Left ventricle myocardium inferior (tissue), 1 donor: ENCODE data around the gene ROCK2. TPM values are rescaled to one million over a fixed set of nuclear protein-coding genes. Genes with fewer than 3 reads are reported as not detected.

Experiments
- DNase-seq: peaks from one replicate; pipeline ENCODE4 v3.0.0-alpha.2; 2020
- H3K27ac ChIP-seq: fragments of 200-600 bp; replicated peaks from 2 replicates; pipeline ENCODE4 v1.8.0; 2021
- H3K27me3 ChIP-seq: fragments of 200-600 bp; 2 replicates; pipeline ENCODE4 v1.8.0; 2021; ENCODE audit warnings: low read depth
- H3K36me3 ChIP-seq: fragments of 200-600 bp; 2 replicates; pipeline ENCODE4 v1.8.0; 2021
- H3K4me1 ChIP-seq: fragments of 200-600 bp; 2 replicates; pipeline ENCODE4 v1.8.0; 2021
- H3K4me3 ChIP-seq: fragments of 200-600 bp; 2 replicates; pipeline ENCODE4 v1.8.0; 2021; ENCODE audit warnings: mild to moderate bottlenecking, moderate library complexity
- H3K9me3 ChIP-seq: fragments of 200-600 bp; replicated peaks from 2 replicates; pipeline ENCODE4 v1.8.0; 2021
- intact Hi-C: fragments of 100-400 bp; cut with micrococcal nuclease; formaldehyde crosslinking; loops from one replicate; pipeline ENCODE4 v1.11.0; 2022
- total RNA-seq: library from RNA; stranded (reverse); fragmentation: NEBNext Ultra II Directional; extraction: Animal tissue kit (Norgen Biotek cat#: 25700); gene quantifications from one replicate; pipeline ENCODE4 v1.2.1, GENCODE V29; 2021
- TF ChIP-seq, protein P1 (sequence below): fragments of 200-600 bp; IDR thresholded peaks from 2 replicates; pipeline ENCODE4 v1.8.0; 2021; ENCODE audit warnings: antibody characterized with exemption, mild to moderate bottlenecking, borderline replicate concordance
- donor health status: DM: no; HTN: yes; CAD: no; lungs with severe emphysema.

Gene ROCK2
- total RNA-seq, 1 donor from 2014 or later, result 30.2 TPM

DNA sequence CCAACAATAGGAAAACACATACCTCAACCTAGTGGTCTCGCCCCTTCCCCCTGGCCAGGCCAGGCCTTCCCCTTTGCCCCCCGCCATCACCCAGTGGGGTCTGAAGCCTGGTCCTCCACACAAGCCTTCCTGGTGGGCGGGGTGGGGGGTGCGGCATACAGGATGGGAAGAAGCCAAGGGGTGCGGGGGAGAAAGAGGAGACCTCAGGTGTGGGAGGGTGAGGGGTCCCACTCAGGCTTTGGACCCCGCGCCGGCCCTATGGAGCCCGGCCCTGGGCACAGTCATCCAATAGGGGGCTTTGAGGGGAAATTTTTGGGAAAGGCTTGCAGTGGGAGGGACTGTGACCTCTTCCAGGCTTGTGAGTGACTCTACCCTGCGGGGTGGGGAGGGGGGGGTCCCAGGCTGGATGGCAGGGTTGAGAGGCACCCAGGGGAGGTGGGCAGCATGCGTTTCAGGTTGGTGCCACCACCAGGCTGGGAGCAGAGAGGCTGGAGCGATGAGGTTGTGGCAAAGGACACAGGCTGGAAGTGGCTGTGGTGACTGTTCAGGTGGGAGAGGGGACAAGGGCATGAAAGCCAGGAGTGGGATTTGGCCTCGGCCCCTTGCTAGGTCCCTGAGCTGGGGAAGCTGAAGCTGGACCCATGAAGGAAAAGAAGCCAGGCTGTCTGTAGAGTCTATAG lies 187.9 kb downstream of the ROCK2 start:
- no peak for DNase-seq
- peak overlapping the region; percentile 88 for H3K4me3 ChIP-seq
- intact Hi-C loops, result no loop called here
- no peaks in the 10 kb centered on the region for H3K27me3 ChIP-seq
- H3K27ac ChIP-seq, result no peak overlapping the region
- TF ChIP-seq, protein P1, sequence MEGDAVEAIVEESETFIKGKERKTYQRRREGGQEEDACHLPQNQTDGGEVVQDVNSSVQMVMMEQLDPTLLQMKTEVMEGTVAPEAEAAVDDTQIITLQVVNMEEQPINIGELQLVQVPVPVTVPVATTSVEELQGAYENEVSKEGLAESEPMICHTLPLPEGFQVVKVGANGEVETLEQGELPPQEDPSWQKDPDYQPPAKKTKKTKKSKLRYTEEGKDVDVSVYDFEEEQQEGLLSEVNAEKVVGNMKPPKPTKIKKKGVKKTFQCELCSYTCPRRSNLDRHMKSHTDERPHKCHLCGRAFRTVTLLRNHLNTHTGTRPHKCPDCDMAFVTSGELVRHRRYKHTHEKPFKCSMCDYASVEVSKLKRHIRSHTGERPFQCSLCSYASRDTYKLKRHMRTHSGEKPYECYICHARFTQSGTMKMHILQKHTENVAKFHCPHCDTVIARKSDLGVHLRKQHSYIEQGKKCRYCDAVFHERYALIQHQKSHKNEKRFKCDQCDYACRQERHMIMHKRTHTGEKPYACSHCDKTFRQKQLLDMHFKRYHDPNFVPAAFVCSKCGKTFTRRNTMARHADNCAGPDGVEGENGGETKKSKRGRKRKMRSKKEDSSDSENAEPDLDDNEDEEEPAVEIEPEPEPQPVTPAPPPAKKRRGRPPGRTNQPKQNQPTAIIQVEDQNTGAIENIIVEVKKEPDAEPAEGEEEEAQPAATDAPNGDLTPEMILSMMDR, result no peak
- H3K4me1 ChIP-seq, result peaks cover 27% of the 10 kb centered on the region
- no peaks in the 10 kb centered on the region for H3K9me3 ChIP-seq
- H3K36me3 ChIP-seq, result no peaks in the 10 kb centered on the region

DNA sequence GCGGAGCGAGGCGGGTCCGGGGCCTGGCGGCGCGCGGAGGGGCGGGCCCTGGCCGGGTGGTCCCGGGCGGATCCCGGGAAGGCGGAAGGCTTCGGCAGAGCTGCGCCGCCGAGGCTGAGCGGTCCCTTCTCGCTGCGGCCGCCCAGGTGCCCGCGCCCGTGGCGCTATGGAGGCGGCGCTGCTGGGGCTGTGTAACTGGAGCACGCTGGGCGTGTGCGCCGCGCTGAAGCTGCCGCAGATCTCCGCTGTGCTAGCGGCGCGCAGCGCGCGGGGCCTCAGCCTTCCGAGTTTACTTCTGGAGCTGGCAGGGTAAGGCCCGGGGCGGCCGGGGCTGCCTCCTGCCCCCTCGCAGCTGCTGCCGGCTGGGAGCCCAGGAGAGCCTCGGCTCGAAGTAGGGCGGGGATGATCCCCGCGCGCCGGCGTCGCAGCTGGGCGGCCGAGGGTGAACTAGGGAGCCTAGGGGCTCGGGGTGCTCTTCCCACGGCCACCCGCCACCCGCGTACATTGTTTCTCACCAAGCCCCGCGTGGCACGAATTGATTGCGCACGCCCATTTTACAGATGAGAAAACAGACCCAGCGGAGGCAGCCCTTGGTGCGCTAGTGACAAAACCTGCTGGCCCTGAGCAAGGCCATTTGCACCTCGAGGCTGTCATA lies 188.9 kb downstream of the ROCK2 start, which contains the start of gene SLC66A3:
SLC66A3 (plus strand) TSS at position 87 of the 655 bp plus-strand sequence; CDS start at position 167, 80 bp downstream.
- TF ChIP-seq, protein P1, result peak; percentile 15
- Histone ChIP-seq H3K9me3 (no peaks in the 10 kb centered on the region), H3K27me3 (no peaks in the 10 kb centered on the region), H3K27ac (peak within 1 kb of the TSS; percentile 97), H3K4me1 (peaks cover 27% of the 10 kb centered on the region), H3K4me3 (peak within 1 kb of the TSS; percentile 88), H3K36me3 (no peaks in the 10 kb centered on the region)
- DNase-seq, result no peak
- intact Hi-C loops, result no loop called here

DNA sequence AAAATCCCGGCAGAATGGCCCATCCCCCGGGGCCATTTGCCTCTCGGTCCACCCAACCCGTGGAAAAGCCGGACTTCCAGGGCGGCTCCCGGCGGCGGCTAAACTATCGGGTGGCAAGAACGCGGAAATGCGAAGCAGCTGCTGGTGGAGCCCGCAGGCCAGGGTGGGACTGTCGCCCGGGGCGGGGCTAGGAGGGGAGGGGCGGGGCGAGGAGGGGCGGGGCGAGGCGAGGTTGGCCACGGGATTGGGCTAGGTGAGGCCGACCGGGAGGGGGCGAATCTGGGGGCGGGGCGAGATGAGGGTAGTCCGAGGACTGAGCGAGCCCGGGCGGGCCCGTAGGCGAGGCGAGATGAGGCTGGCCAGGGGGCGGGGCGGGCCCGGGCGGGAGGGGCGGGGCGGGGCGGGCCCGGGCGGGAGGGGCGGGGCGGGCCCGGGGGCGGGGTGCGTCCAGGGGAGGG lies 189.5 kb downstream of the ROCK2 start:
- TF ChIP-seq, protein P1, result no peak
- peak; percentile 99 for DNase-seq
- intact Hi-C loops, result no loop called here
- Histone ChIP-seq H3K36me3 (no peaks in the 10 kb centered on the region), H3K27me3 (no peaks in the 10 kb centered on the region), H3K4me3 (peak overlapping the region; percentile 88), H3K4me1 (peaks cover 27% of the 10 kb centered on the region), H3K9me3 (no peaks in the 10 kb centered on the region), H3K27ac (peak overlapping the region; percentile 97)

DNA sequence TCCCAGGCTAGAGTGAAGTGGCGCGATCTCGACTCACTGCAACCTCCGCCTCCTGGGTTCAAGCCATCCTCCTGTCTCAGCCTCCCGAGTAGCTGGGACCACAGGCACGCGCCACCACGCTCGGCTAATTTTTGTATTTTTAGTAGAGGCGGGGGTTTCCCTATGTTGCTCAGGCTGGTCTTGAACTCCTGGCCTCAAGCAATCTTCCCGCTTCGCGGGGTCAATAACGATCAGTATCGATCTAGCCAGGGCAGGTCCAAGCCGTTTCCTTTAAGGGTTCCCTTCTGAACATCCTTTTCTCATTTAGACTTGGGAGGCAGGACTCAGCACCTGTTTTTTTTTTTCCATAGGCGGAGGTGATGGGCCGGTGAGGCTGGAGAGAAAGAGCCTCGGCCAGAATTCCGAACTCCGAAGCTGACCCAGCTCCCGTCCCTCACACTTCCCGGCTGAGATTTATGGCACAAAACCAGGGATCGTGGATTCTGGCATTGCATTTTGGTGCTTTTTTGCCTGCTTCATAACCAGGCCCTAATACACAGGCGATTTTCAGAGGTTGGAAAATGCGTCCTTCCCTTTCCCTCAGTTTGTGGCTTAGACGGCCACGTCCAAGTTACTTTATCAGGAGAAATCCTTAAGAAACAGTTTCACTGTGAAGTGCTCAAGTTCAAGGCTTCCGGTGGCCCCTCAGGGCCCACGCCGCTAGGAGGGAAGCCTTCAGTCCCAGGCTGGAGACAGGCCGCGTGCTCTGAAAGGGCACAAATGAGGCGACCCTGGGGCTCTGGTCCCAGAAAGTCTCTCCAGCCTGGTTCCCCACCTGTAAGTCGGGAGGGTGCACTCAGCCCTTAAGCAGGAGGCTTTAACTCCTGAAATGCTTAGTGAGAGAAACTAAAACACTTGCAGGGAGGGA lies 190.2 kb downstream of the ROCK2 start:
- DNase-seq, result no peak
- TF ChIP-seq, protein P1, result no peak
- Histone ChIP-seq H3K27me3 (no peaks in the 10 kb centered on the region), H3K4me1 (peaks cover 27% of the 10 kb centered on the region), H3K9me3 (no peaks in the 10 kb centered on the region), H3K27ac (peak overlapping the region; percentile 97), H3K4me3 (peak overlapping the region; percentile 73), H3K36me3 (no peaks in the 10 kb centered on the region)
- intact Hi-C loops, result no loop called here

DNA sequence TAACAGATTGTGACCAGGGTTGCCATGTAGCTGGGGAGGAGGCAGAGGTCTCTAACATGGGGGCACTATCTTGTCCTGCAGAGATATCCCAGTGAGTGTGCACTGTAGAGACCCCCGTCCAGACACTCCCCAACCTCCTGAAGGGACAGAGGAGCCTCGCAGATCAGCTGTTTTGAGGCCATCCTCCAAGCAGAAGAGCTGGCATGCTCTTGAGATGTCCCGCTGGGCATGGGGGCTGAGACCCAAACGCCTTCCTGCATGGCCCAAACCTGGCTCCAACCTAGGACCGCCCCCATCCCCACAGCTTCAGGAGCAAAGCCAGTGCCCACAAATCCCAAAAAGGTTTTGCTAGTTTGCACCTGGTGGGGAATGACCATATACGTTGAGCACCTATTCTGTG lies 191.8 kb downstream of the ROCK2 start:
- Histone ChIP-seq H3K9me3 (no peaks in the 10 kb centered on the region), H3K4me1 (peaks cover 27% of the 10 kb centered on the region), H3K4me3 (no peak overlapping the region), H3K27ac (no peak overlapping the region), H3K36me3 (no peaks in the 10 kb centered on the region), H3K27me3 (no peaks in the 10 kb centered on the region)
- TF ChIP-seq, protein P1, result no peak
- no peak for DNase-seq
- intact Hi-C loops, result no loop called here
